GM12878 (cell line): ENCODE results near the gene OTULINL. TPM values are rescaled to one million over a fixed set of nuclear protein-coding genes. Genes with fewer than 3 reads are reported as not detected.

ENCODE experiments used
- ATAC-seq: fragments of 200-7000 bp; cut with Tn5 transposase; 3 replicates; pipeline ENCODE4 v1.9.1; 2020; ENCODE audit warnings: mild to moderate bottlenecking, moderate library complexity
- BruUV-seq: library from RNA; stranded (reverse); fragments of 400-500 nt; replicated peaks from 2 replicates; lab custom pipeline; 2021; lab: Mats Ljungman, UMichigan
- CTCF ChIA-PET: fragments of 300-600 bp; sonication (Branson Sonifier 250); formaldehyde crosslinking; extraction: SDS; loops from one replicate; lab custom pipeline; 2021; ENCODE audit warnings: inconsistent platforms; lab: Yijun Ruan, JAX
- POLR2A ChIA-PET: fragments of 350-600 bp; formaldehyde crosslinking; extraction: SDS; loops from one replicate; lab custom pipeline; 2021; ENCODE audit warnings: inconsistent platforms; lab: Charles Lee
- RAD21 ChIA-PET: fragments of 300-600 bp; sonication (Branson Sonifier 250); formaldehyde crosslinking; loops from one replicate; lab custom pipeline; 2023; ENCODE audit warnings: antibody characterized with exemption; ENCODE audit not compliant: unreplicated experiment; lab: Charles Lee
- SMC1A ChIA-PET: fragments of 300-600 bp; sonication (Branson Sonifier 250); formaldehyde crosslinking; loops from one replicate; lab custom pipeline; 2023; ENCODE audit not compliant: unreplicated experiment, uncharacterized antibody; lab: Charles Lee
- DNase-seq: peaks from one replicate; pipeline ENCODE4 v3.0.0-alpha.2; 2011; ENCODE audit warnings: low read depth, low spot score
- FAIRE-seq: peaks from 3 replicates; lab custom pipeline; 2011; peaks lifted over from hg19 to GRCh38; lab: Jason Lieb, UNC
- H2AFZ ChIP-seq: 2 replicates; pipeline ENCODE4 v1.6.0; 2011; ENCODE audit warnings: low read depth, low read length, control low read depth; ENCODE audit not compliant: control insufficient read depth
- H3K27ac ChIP-seq: 2 replicates; pipeline ENCODE4 v1.5.1; 2011; ENCODE audit warnings: control low read depth; ENCODE audit not compliant: control insufficient read depth, insufficient read depth
- H3K27me3 ChIP-seq, 2 experiments: replicated peaks in 1 of 2; 2 replicates each; pipeline versions ENCODE4 v1.6.0 to v1.6.1; 2011; ENCODE audit warnings: low read length in 1 of 2; ENCODE audit not compliant: control insufficient read depth in 2 of 2, insufficient read depth in 2 of 2
- H3K36me3 ChIP-seq, 2 experiments: 2 replicates each; pipeline ENCODE4 v1.5.1; 2011; ENCODE audit warnings: low read length in 1 of 2; ENCODE audit not compliant: control insufficient read depth in 2 of 2, insufficient read depth in 2 of 2
- H3K4me1 ChIP-seq: 2 replicates; pipeline ENCODE4 v1.6.1; 2011; ENCODE audit warnings: mild to moderate bottlenecking, low read length, moderate library complexity, mixed read lengths; ENCODE audit not compliant: control insufficient read depth, insufficient read depth
- H3K4me2 ChIP-seq: 2 replicates; pipeline ENCODE4 v1.6.0; 2011; ENCODE audit warnings: control low read depth; ENCODE audit not compliant: control insufficient read depth, insufficient read depth
- H3K4me3 ChIP-seq: fragments of 200-600 bp; sonication (generic); 2 replicates; pipeline ENCODE4 v1.5.1; 2016
- H3K79me2 ChIP-seq: 2 replicates; pipeline ENCODE4 v1.6.0; 2011; ENCODE audit warnings: low read length; ENCODE audit not compliant: control insufficient read depth, insufficient read depth
- H3K9ac ChIP-seq: 2 replicates; pipeline ENCODE4 v1.8.0; 2011; ENCODE audit warnings: low read length, control low read depth, mixed read lengths; ENCODE audit not compliant: control insufficient read depth, insufficient read depth
- H3K9me3 ChIP-seq: replicated peaks from 3 replicates; pipeline ENCODE4 v1.5.1; 2011; ENCODE audit warnings: mild to moderate bottlenecking, low read length; ENCODE audit not compliant: control insufficient read depth, insufficient read depth
- H4K20me1 ChIP-seq: 2 replicates; pipeline ENCODE4 v1.6.0; 2011; ENCODE audit not compliant: control insufficient read depth, insufficient read depth
- DPF2 ChIP-seq: fragments of 450-650 bp; IDR thresholded peaks from 2 replicates; pipeline ENCODE4 v1.6.1; 2017; ENCODE audit warnings: mild to moderate bottlenecking
- HDAC2 ChIP-seq: fragments of 200-600 bp; sonication (generic); IDR thresholded peaks from 2 replicates; pipeline ENCODE4 v1.6.1; 2017
- POLR2A ChIP-seq: IDR thresholded peaks from 2 replicates; pipeline ENCODE4 v1.6.1; 2011; ENCODE audit warnings: low read depth, mild to moderate bottlenecking, low read length
- ZBTB4 ChIP-seq: fragments of 450-650 bp; formaldehyde crosslinking; IDR thresholded peaks from 2 replicates; pipeline ENCODE4 v1.4.0; 2022; ENCODE audit warnings: mild to moderate bottlenecking, moderate library complexity
- ZNF207 ChIP-seq: fragments of 450-650 bp; IDR thresholded peaks from 2 replicates; pipeline ENCODE4 v1.6.1; 2014; ENCODE audit warnings: antibody characterized with exemption, mild to moderate bottlenecking, borderline replicate concordance
- WGBS: methylation state at CpG from one replicate; pipeline ENCODE4 v1.1.6; 2016; ENCODE audit warnings: low lambda C conversion rate; ENCODE audit not compliant: insufficient replicate concordance, insufficient coverage; ENCODE audit errors: missing lambda C conversion rate; 5-methylcytosine and 5-hydroxymethylcytosine counted together
- in situ Hi-C: fragments of 300-500 bp; cut with MboI; formaldehyde crosslinking; loops from 9 replicates; pipeline ENCODE4 v1.14.3; 2018; ENCODE audit warnings: mixed read lengths
- intact Hi-C: fragments of 100-400 bp; cut with micrococcal nuclease; formaldehyde crosslinking; loops from one replicate; pipeline ENCODE4 v1.14.2; 2022; ENCODE audit not compliant: unreplicated experiment
- polyA plus RNA-seq, 11 experiments: library from polyadenylated mRNA; depleted of rRNA in 4 of 11; unstranded in 6 of 11; stranded (reverse) in 5 of 11; fragments of >200 nt; fragmentation: Nextera tagmentation in 4 of 11; fragmentation: Illumina TruSeq in 1 of 11; extraction: Ambion mirVana in 4 of 11; extraction: Trizol in 1 of 11; gene quantifications; 1 replicate in 1 of 11; 2 replicates in 10 of 11; pipeline versions ENCODE4 v1.2.1 to v1.2.3, GENCODE V29; 2011 to 2016; ENCODE audit warnings: inconsistent platforms in 2 of 11, missing spikeins in 2 of 11, low read depth in 1 of 11
- total RNA-seq, 4 experiments: library from RNA; depleted of rRNA in 3 of 4; stranded (reverse); fragments of >200 nt in 3 of 4; fragmentation: Illumina TruSeq in 1 of 4; extraction: Trizol in 1 of 4; gene quantifications; 2 replicates each; pipeline versions ENCODE4 v1.2.1 to v1.2.3, GENCODE V29; 2013 to 2021

Gene OTULINL
- total and polyA plus RNA-seq, 10 of the 15 experiments (the other 5 are each of a cell fraction or from before 2014, with no cell fraction given), result 0.60 to 4.7 (median 1.8) TPM

- ATAC-seq (no peak), FAIRE-seq (no peak), DNase-seq (no peak)
- H4K20me1 ChIP-seq, result no peaks in the 10 kb centered on the region
- H3K27me3 ChIP-seq, result no peaks in the 10 kb centered on the region
- TF ChIP-seq ZNF207 (no peak), POLR2A (no peak), DPF2 (no peak), HDAC2 (no peak), ZBTB4 (CRISPR knock-in tag) (no peak)
- in situ Hi-C loops (loop anchor here (25.0 kb wide), 1 partner anchor 493 kb away; no protein-coding TSS in a partner anchor), intact Hi-C loops (no loop called here)
- no peaks in the 10 kb centered on the region for H3K79me2 ChIP-seq
- 37% methylated on average over 4 of the region's 4 CpGs for WGBS
- no TSS peak for BruUV-seq
- POLR2A ChIA-PET, result interaction anchor here (0.7 to 1.7 kb wide), 3 partner anchors 9 to 17 kb away, joined by 3 read pairs; no protein-coding TSS in a partner anchor
- CTCF ChIA-PET, result interaction anchor here (0.9 to 1.5 kb wide), 7 partner anchors 20 to 666 kb away, joined by 3 to 5 read pairs (median 4); no protein-coding TSS in a partner anchor
- H3K27ac ChIP-seq, result no peak overlapping the region
- no peak overlapping the region for H3K4me3 ChIP-seq
- RAD21 ChIA-PET, result interaction anchor here (0.8 to 1.6 kb wide), 2 partner anchors 10 to 17 kb away, joined by 4 to 5 read pairs; no protein-coding TSS in a partner anchor
- no peak overlapping the region for H3K4me2 ChIP-seq
- no peaks in the 10 kb centered on the region for H3K36me3 ChIP-seq
- H3K9me3 ChIP-seq, result no peaks in the 10 kb centered on the region; the same call in 2 of the 3 replicates
- H2AFZ ChIP-seq, result no peak overlapping the region
- 0 out of 2 replicates have a peak, but pooled peaks cover 3% of the 10 kb centered on the region for H3K4me1 ChIP-seq
- SMC1A ChIA-PET, result interaction anchor here (0.9 to 2.5 kb wide), 6 partner anchors 10 to 547 kb away, joined by 3 to 8 read pairs (median 4); no protein-coding TSS in a partner anchor
- no peak overlapping the region for H3K9ac ChIP-seq
These were observed 73.7 kb downstream of the OTULINL start for GRCh38 chr5:14655146-14655741.
